ENCODE data around the gene ZMYND10. TPM values are rescaled to one million over a fixed set of nuclear protein-coding genes. Genes with fewer than 3 reads are reported as not detected.
A peak's percentile ranks its signal among the peaks of the same experiment; 100 is the strongest.

The ZMYND10 gene
- total RNA-seq, 1 experiment from 2014 or later = 0.29 TPM

- no peak overlapping the region for H3K4me3 Mint-ChIP-seq (ENCODE audit: unreplicated experiment)
- no peaks in the 10 kb centered on the region for H3K27me3 ChIP-seq (replicated peaks; ENCODE audit: control insufficient read depth, insufficient read depth, low read length)
- POLR2A ChIA-PET = interaction anchor here (0.7 to 1.0 kb wide), 2 partner anchors 10 to 18 kb away, joined by 3 to 9 read pairs; no protein-coding TSS in a partner anchor
- H3K4me1 Mint-ChIP-seq (ENCODE audit: low read depth, unreplicated experiment) = peaks cover 13% of the 10 kb centered on the region
- H3K36me3 Mint-ChIP-seq (ENCODE audit: insufficient read depth, unreplicated experiment) = peaks cover 16% of the 10 kb centered on the region
- intact Hi-C loops (cut with micrococcal nuclease; ENCODE audit: unreplicated experiment) = loop anchor here (1.0 to 2.0 kb wide), 3 partner anchors 18 to 203 kb away; no protein-coding TSS in a partner anchor
- BruUV-seq (replicated peaks) = no TSS peak
- peaks cover 3% of the 10 kb centered on the region; the same call in 1 of the 2 replicates for H3K4me1 ChIP-seq
- H3K36me3 ChIP-seq (ENCODE audit: control insufficient read depth, insufficient read depth, low read length) = 0 out of 2 replicates have a peak, but pooled peaks cover 2% of the 10 kb centered on the region
- CTCF ChIA-PET = interaction anchor here (0.7 to 1.7 kb wide), 3 partner anchors 10 to 1024 kb away, joined by 4 to 15 read pairs (median 4); no protein-coding TSS in a partner anchor
- H3K27me3 Mint-ChIP-seq (ENCODE audit: insufficient read depth, unreplicated experiment) = no peaks in the 10 kb centered on the region
- TF ChIP-seq CTCF (IDR thresholded peaks at IDR 0.05; ENCODE audit: insufficient read depth in 1 of 2, low read depth in 1 of 2, low read length in 1 of 2, severe bottlenecking in 1 of 2, unreplicated experiment in 1 of 2) = peak in 1 of 2 experiments; percentile 50
- H3K27ac Mint-ChIP-seq (ENCODE audit: unreplicated experiment) = no peak overlapping the region
- H3K9me3 Mint-ChIP-seq (ENCODE audit: unreplicated experiment) = no peaks in the 10 kb centered on the region
- H3K9me3 ChIP-seq = no peaks in the 10 kb centered on the region
- peak; percentile 71 to 76 for DNase-seq
- no peak overlapping the region for H3K4me3 ChIP-seq (ENCODE audit: low read depth, low read length)
Observed at GRCh38 chr3:50347187-50347813, 1.8 kb upstream of the ZMYND10 start.

- ChIA-PET CTCF (interaction anchor here (0.6 to 1.2 kb wide), 4 partner anchors 8 to 197 kb away, joined by 3 to 6 read pairs (median 4); no protein-coding TSS in a partner anchor), POLR2A (interaction anchor here (0.6 kb wide), 1 partner anchor 8 kb away, joined by 3 read pairs; no protein-coding TSS in a partner anchor)
- H3K27me3 Mint-ChIP-seq (ENCODE audit: insufficient read depth, unreplicated experiment) = no peaks in the 10 kb centered on the region
- peak overlapping the region; percentile 35; the same call in 1 of the 2 replicates for H3K4me3 ChIP-seq (ENCODE audit: low read depth, low read length)
- DNase-seq = no peak
- peaks cover 6% of the 10 kb centered on the region for H3K4me1 Mint-ChIP-seq (ENCODE audit: low read depth, unreplicated experiment)
- H3K36me3 ChIP-seq (ENCODE audit: control insufficient read depth, insufficient read depth, low read length) = 0 out of 2 replicates have a peak, but pooled peaks cover 2% of the 10 kb centered on the region
- TF ChIP-seq CTCF (IDR thresholded peaks at IDR 0.05; ENCODE audit: insufficient read depth in 1 of 2, low read depth in 1 of 2, low read length in 1 of 2, severe bottlenecking in 1 of 2, unreplicated experiment in 1 of 2) = no peak
- no peaks in the 10 kb centered on the region for H3K9me3 ChIP-seq
- no TSS peak for BruUV-seq (replicated peaks)
- no peaks in the 10 kb centered on the region for H3K27me3 ChIP-seq (replicated peaks; ENCODE audit: control insufficient read depth, insufficient read depth, low read length)
- no peak overlapping the region for H3K27ac Mint-ChIP-seq (ENCODE audit: unreplicated experiment)
- intact Hi-C loops (cut with micrococcal nuclease; ENCODE audit: unreplicated experiment) = no loop called here
- H3K4me1 ChIP-seq = peaks cover 3% of the 10 kb centered on the region; the same call in 1 of the 2 replicates
- peaks cover 2% of the 10 kb centered on the region for H3K36me3 Mint-ChIP-seq (ENCODE audit: insufficient read depth, unreplicated experiment)
- H3K9me3 Mint-ChIP-seq (ENCODE audit: unreplicated experiment) = no peaks in the 10 kb centered on the region
- peak overlapping the region; percentile 68 for H3K4me3 Mint-ChIP-seq (ENCODE audit: unreplicated experiment)
Observed at GRCh38 chr3:50345008-50345407, 524 bp downstream of the ZMYND10 start.

- Mint-ChIP-seq H3K4me3 (ENCODE audit: unreplicated experiment) (no peak overlapping the region), H3K27ac (ENCODE audit: unreplicated experiment) (no peak overlapping the region), H3K36me3 (ENCODE audit: insufficient read depth, unreplicated experiment) (peaks cover 5% of the 10 kb centered on the region), H3K9me3 (ENCODE audit: unreplicated experiment) (no peaks in the 10 kb centered on the region), H3K4me1 (ENCODE audit: low read depth, unreplicated experiment) (peaks cover 17% of the 10 kb centered on the region), H3K27me3 (ENCODE audit: insufficient read depth, unreplicated experiment) (no peaks in the 10 kb centered on the region)
- ChIA-PET CTCF (no interaction called here), POLR2A (no interaction called here)
- H3K27me3 ChIP-seq (replicated peaks; ENCODE audit: control insufficient read depth, insufficient read depth, low read length) = no peaks in the 10 kb centered on the region
- intact Hi-C loops (cut with micrococcal nuclease; ENCODE audit: unreplicated experiment) = no loop called here
- H3K9me3 ChIP-seq = no peaks in the 10 kb centered on the region
- BruUV-seq (replicated peaks) = no TSS peak
- no peak overlapping the region for H3K4me3 ChIP-seq (ENCODE audit: low read depth, low read length)
- DNase-seq = no peak
- H3K4me1 ChIP-seq = peaks cover 11% of the 10 kb centered on the region
- TF ChIP-seq CTCF (IDR thresholded peaks at IDR 0.05; ENCODE audit: insufficient read depth in 1 of 2, low read depth in 1 of 2, low read length in 1 of 2, severe bottlenecking in 1 of 2, unreplicated experiment in 1 of 2) = peak in 1 of 2 experiments; percentile 13
- no peaks in the 10 kb centered on the region for H3K36me3 ChIP-seq (ENCODE audit: control insufficient read depth, insufficient read depth, low read length)
Observed at GRCh38 chr3:50342813-50343633, 2.5 kb downstream of the ZMYND10 start.
